Left ventricle myocardium inferior (tissue), 1 donor: ENCODE data around the gene KCNK18. TPM values are rescaled to one million over a fixed set of nuclear protein-coding genes. Genes with fewer than 3 reads are reported as not detected.

ENCODE experiments used
- DNase-seq: peaks from one replicate; pipeline ENCODE4 v3.0.0-alpha.2; 2020
- H3K27ac ChIP-seq: fragments of 200-600 bp; replicated peaks from 2 replicates; pipeline ENCODE4 v1.8.0; 2021
- H3K27me3 ChIP-seq: fragments of 200-600 bp; 2 replicates; pipeline ENCODE4 v1.8.0; 2021; ENCODE audit warnings: low read depth
- H3K36me3 ChIP-seq: fragments of 200-600 bp; 2 replicates; pipeline ENCODE4 v1.8.0; 2021
- H3K4me1 ChIP-seq: fragments of 200-600 bp; 2 replicates; pipeline ENCODE4 v1.8.0; 2021
- H3K4me3 ChIP-seq: fragments of 200-600 bp; 2 replicates; pipeline ENCODE4 v1.8.0; 2021; ENCODE audit warnings: mild to moderate bottlenecking, moderate library complexity
- H3K9me3 ChIP-seq: fragments of 200-600 bp; replicated peaks from 2 replicates; pipeline ENCODE4 v1.8.0; 2021
- intact Hi-C: fragments of 100-400 bp; cut with micrococcal nuclease; formaldehyde crosslinking; loops from one replicate; pipeline ENCODE4 v1.11.0; 2022
- microRNA-seq: library from miRNA; unstranded; fragments of <30 nt; microRNA quantifications from one replicate; pipeline ENCODE4 v1.2.0, GENCODE V29; 2020
- total RNA-seq: library from RNA; stranded (reverse); fragmentation: NEBNext Ultra II Directional; extraction: Animal tissue kit (Norgen Biotek cat#: 25700); gene quantifications from one replicate; pipeline ENCODE4 v1.2.1, GENCODE V29; 2021
- TF ChIP-seq, protein P1 (sequence below): fragments of 200-600 bp; IDR thresholded peaks from 2 replicates; pipeline ENCODE4 v1.8.0; 2021; ENCODE audit warnings: antibody characterized with exemption, mild to moderate bottlenecking, borderline replicate concordance
- donor health status: DM: no; HTN: yes; CAD: no; lungs with severe emphysema.

KCNK18 gene
- total RNA-seq, 1 donor from 2014 or later = not detected

DNA sequence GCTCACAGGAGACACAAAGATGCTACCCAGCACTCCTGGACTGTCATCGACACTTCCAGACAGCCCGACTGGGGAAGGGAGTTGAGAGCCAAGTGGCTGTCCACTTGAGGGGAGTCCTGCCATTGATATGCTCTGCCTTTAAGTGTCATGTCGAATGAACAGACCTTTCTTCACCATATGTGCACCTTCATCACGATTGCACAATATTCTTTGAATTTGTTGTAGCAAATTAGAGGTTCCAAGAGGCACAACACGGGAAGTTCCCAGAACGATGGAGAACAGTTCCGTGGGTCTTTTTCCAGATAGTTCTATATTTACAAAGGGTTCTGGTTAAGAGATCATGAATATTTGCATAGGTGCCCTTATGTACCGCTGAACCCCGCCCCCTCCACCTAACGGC, 59.6 kb downstream of the KCNK18 start:
- Histone ChIP-seq H3K9me3 (no peaks in the 10 kb centered on the region), H3K27ac (no peak overlapping the region), H3K36me3 (no peaks in the 10 kb centered on the region), H3K4me1 (no peaks in the 10 kb centered on the region), H3K27me3 (peaks cover 98% of the 10 kb centered on the region), H3K4me3 (no peak overlapping the region)
- TF ChIP-seq, protein P1, sequence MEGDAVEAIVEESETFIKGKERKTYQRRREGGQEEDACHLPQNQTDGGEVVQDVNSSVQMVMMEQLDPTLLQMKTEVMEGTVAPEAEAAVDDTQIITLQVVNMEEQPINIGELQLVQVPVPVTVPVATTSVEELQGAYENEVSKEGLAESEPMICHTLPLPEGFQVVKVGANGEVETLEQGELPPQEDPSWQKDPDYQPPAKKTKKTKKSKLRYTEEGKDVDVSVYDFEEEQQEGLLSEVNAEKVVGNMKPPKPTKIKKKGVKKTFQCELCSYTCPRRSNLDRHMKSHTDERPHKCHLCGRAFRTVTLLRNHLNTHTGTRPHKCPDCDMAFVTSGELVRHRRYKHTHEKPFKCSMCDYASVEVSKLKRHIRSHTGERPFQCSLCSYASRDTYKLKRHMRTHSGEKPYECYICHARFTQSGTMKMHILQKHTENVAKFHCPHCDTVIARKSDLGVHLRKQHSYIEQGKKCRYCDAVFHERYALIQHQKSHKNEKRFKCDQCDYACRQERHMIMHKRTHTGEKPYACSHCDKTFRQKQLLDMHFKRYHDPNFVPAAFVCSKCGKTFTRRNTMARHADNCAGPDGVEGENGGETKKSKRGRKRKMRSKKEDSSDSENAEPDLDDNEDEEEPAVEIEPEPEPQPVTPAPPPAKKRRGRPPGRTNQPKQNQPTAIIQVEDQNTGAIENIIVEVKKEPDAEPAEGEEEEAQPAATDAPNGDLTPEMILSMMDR = no peak
- intact Hi-C loops = no loop called here
- no peak for DNase-seq

DNA sequence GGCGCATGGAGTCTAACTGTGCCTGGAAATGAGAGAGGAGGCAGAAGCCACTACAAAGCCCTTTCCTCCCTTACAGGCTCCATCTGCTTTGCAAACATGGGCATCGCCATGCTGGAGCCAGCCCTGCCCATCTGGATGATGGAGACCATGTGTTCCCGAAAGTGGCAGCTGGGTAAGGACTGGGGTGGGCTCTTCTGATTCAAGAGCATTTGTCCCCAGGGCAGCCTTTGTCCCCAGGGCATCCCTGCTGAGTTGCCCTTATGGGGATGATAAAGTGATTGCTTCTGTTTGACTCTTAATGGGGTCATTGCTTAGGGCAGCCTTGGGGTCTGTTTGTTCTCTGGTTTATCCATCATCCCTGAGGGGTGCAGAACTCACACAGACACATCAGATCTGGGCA, 60.4 kb downstream of the KCNK18 start:
- TF ChIP-seq, protein P1 = no peak
- H3K4me1 ChIP-seq = no peaks in the 10 kb centered on the region
- no peaks in the 10 kb centered on the region for H3K36me3 ChIP-seq
- no peak for DNase-seq
- H3K27me3 ChIP-seq = peaks cover 98% of the 10 kb centered on the region
- H3K4me3 ChIP-seq = no peak overlapping the region
- intact Hi-C loops = no loop called here
- H3K9me3 ChIP-seq = no peaks in the 10 kb centered on the region
- H3K27ac ChIP-seq = no peak overlapping the region

DNA sequence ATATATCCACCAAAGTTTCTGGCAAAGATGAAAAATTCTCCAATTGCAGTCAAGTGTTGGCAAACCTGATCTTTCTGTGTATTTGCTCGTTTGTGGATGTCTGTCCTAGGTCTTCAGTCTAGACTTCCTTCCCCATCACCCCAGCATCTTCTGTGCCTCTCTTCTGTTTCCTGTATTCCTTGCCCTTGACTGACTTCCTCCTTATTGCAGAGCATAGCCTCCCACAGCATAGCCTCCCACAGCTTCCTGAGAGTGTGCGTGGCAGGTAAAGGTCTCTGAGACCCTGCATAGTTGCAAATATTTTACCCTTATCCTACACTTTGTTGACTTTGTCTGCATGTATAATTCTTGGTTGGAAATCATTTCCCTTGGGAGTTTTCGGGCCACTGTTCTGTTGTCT, 62.0 kb downstream of the KCNK18 start:
- Histone ChIP-seq H3K4me3 (no peak overlapping the region), H3K27ac (no peak overlapping the region), H3K27me3 (peaks cover 98% of the 10 kb centered on the region), H3K9me3 (no peaks in the 10 kb centered on the region), H3K36me3 (no peaks in the 10 kb centered on the region), H3K4me1 (no peaks in the 10 kb centered on the region)
- intact Hi-C loops = no loop called here
- TF ChIP-seq, protein P1 = no peak
- no peak for DNase-seq

Small RNA genes within 50 kb of the gene (microRNA-seq; reads per million reads assigned to microRNA genes)
- not detected for gene MIR3663

Other genes starting within 250 kb of the KCNK18 start
- gene SHTN1, start 192.3 kb upstream of the KCNK18 start, total RNA-seq = 2.0 TPM
- gene VAX1, start 59.2 kb upstream of the KCNK18 start, total RNA-seq = not detected
- 0.05 TPM for gene SLC18A2, start 43.6 kb downstream of the KCNK18 start, total RNA-seq
- gene PDZD8, start 178.0 kb downstream of the KCNK18 start, total RNA-seq = 23.9 TPM